ENCODE measurements around the gene IL31. TPM values are rescaled to one million over a fixed set of nuclear protein-coding genes. Genes with fewer than 3 reads are reported as not detected.
A peak's percentile ranks its signal among the peaks of the same experiment; 100 is the strongest.

Gene IL31
- total and polyA plus RNA-seq, 2 of the 4 experiments (the other 2 are of a cell fraction), result not detected

- H3K9ac ChIP-seq (ENCODE audit: low read depth, low read length), result no peak overlapping the region
- H3K4me3 ChIP-seq (ENCODE audit: insufficient read depth, low read depth, low read length), result no peak overlapping the region
- no peak overlapping the region for H3K56ac ChIP-seq (ENCODE audit: extremely low read depth, insufficient read depth, low read length)
- peaks cover 71% of the 10 kb centered on the region for H3K36me3 ChIP-seq (ENCODE audit: control insufficient read depth, insufficient read depth, low read length)
- H3K79me1 ChIP-seq (ENCODE audit: low read depth in 1 of 2, low read length in 2 of 2), result no peaks in the 10 kb centered on the region
- H3K4me1 ChIP-seq (ENCODE audit: control insufficient read depth, insufficient read depth, low read length), result no peaks in the 10 kb centered on the region
- no peak for DNase-seq
- no peaks in the 10 kb centered on the region for H3K9me1 ChIP-seq (ENCODE audit: insufficient read depth, low read length)
- no peak overlapping the region for H3K4me2 ChIP-seq (ENCODE audit: low read depth, low read length)
- H3K4ac ChIP-seq (ENCODE audit: low read depth, low read length), result no peak overlapping the region
- no peak overlapping the region for H4K5ac ChIP-seq (ENCODE audit: low read depth, low read length)
- peak overlapping the region; percentile 61 for H2AK9ac ChIP-seq (replicated peaks; ENCODE audit: low read depth, low read length, poor library complexity)
- CTCF ChIA-PET, result no interaction called here
- in situ Hi-C loops (cut with MboI; ENCODE audit: low sequenced_read_pairs) (no loop called here), dilution Hi-C loops (cut with HindIII; ENCODE audit: low sequenced_read_pairs, unreplicated experiment) (no loop called here), intact Hi-C loops (cut with micrococcal nuclease) (no loop called here)
- H3K9me3 ChIP-seq (ENCODE audit: control insufficient read depth, insufficient read depth, low read length), result no peaks in the 10 kb centered on the region
- H4K20me1 ChIP-seq (ENCODE audit: insufficient read depth, low read length), result no peaks in the 10 kb centered on the region
- H3K27me3 ChIP-seq (ENCODE audit: control insufficient read depth, insufficient read depth, low read length), result no peaks in the 10 kb centered on the region
- peak overlapping the region; percentile 43 for H2AFZ ChIP-seq (replicated peaks; ENCODE audit: low read length, poor library complexity)
- no peak overlapping the region for H2BK5ac ChIP-seq (ENCODE audit: low read depth, low read length, poor library complexity, severe bottlenecking)
- ATAC-seq (ENCODE audit: low read depth), result no peak
- no peak overlapping the region for H2BK120ac ChIP-seq (ENCODE audit: low read depth, low read length)
- H3K23ac ChIP-seq (ENCODE audit: low read depth, low read length), result no peak overlapping the region
- H4K91ac ChIP-seq (ENCODE audit: insufficient read depth, low read depth, low read length), result no peak overlapping the region
- H4K8ac ChIP-seq (ENCODE audit: low read depth in 2 of 2, low read length in 2 of 2), result no peak overlapping the region
- H2BK20ac ChIP-seq (ENCODE audit: low read depth, low read length), result no peak overlapping the region
- no peak overlapping the region for H3K18ac ChIP-seq (ENCODE audit: low read depth, low read length)
- no peak overlapping the region for H3K14ac ChIP-seq (replicated peaks; ENCODE audit: low read depth, low read length)
- WGBS, 2 experiments (ENCODE audit: extremely low coverage in 2 of 2, insufficient read length in 1 of 2), result 69% methylated on average over 7 of the region's 11 CpGs; no CpG with 5 or more reads in 1 of the 2 experiments
- H3K27ac ChIP-seq (ENCODE audit: insufficient read depth, low read length), result no peak overlapping the region
- POLR2A ChIA-PET (ENCODE audit: unreplicated experiment), result no interaction called here
- BruUV-seq (replicated peaks), result no TSS peak
- no peak overlapping the region for H2BK15ac ChIP-seq (ENCODE audit: low read depth, low read length)
- no peak overlapping the region for H2AK5ac ChIP-seq (ENCODE audit: low read depth, low read length)
- no peak for TF ChIP-seq MXI1 (IDR thresholded peaks at IDR 0.05; ENCODE audit: borderline replicate concordance, low read depth, low read length)
- no peak for TF ChIP-seq POLR2A (IDR thresholded peaks at IDR 0.05; ENCODE audit: low read depth, low read length)
- TF ChIP-seq, protein P1, sequence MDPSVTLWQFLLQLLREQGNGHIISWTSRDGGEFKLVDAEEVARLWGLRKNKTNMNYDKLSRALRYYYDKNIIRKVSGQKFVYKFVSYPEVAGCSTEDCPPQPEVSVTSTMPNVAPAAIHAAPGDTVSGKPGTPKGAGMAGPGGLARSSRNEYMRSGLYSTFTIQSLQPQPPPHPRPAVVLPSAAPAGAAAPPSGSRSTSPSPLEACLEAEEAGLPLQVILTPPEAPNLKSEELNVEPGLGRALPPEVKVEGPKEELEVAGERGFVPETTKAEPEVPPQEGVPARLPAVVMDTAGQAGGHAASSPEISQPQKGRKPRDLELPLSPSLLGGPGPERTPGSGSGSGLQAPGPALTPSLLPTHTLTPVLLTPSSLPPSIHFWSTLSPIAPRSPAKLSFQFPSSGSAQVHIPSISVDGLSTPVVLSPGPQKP (IDR thresholded peaks at IDR 0.05; ENCODE audit: borderline replicate concordance, low read depth, low read length), result no peak
- no peak for TF ChIP-seq SMC3 (IDR thresholded peaks at IDR 0.05; ENCODE audit: low read depth, low read length)
- TF ChIP-seq, protein P2, sequence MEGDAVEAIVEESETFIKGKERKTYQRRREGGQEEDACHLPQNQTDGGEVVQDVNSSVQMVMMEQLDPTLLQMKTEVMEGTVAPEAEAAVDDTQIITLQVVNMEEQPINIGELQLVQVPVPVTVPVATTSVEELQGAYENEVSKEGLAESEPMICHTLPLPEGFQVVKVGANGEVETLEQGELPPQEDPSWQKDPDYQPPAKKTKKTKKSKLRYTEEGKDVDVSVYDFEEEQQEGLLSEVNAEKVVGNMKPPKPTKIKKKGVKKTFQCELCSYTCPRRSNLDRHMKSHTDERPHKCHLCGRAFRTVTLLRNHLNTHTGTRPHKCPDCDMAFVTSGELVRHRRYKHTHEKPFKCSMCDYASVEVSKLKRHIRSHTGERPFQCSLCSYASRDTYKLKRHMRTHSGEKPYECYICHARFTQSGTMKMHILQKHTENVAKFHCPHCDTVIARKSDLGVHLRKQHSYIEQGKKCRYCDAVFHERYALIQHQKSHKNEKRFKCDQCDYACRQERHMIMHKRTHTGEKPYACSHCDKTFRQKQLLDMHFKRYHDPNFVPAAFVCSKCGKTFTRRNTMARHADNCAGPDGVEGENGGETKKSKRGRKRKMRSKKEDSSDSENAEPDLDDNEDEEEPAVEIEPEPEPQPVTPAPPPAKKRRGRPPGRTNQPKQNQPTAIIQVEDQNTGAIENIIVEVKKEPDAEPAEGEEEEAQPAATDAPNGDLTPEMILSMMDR (conservative IDR thresholded peaks at IDR 0.05; ENCODE audit: low read depth, low read length), result no peak
- no peak for TF ChIP-seq MAFK (IDR thresholded peaks at IDR 0.05; ENCODE audit: low read depth, low read length)
- no peak for TF ChIP-seq RCOR1 (IDR thresholded peaks at IDR 0.05; ENCODE audit: insufficient replicate concordance, low read length)
- TF ChIP-seq RFX5 (IDR thresholded peaks at IDR 0.05; ENCODE audit: low read depth, low read length), result no peak
- TF ChIP-seq CEBPB (IDR thresholded peaks at IDR 0.05; ENCODE audit: low read depth, low read length), result no peak
- TF ChIP-seq CHD1 (IDR thresholded peaks at IDR 0.05; ENCODE audit: low read depth, low read length), result no peak
- TF ChIP-seq MAZ (IDR thresholded peaks at IDR 0.05; ENCODE audit: borderline replicate concordance, low read depth, low read length), result no peak
- no peak for TF ChIP-seq RAD21 (IDR thresholded peaks at IDR 0.05; ENCODE audit: low read length)
- TF ChIP-seq NFE2L2 (IDR thresholded peaks at IDR 0.05; ENCODE audit: low read depth, low read length), result no peak
- TF ChIP-seq, protein P3, sequence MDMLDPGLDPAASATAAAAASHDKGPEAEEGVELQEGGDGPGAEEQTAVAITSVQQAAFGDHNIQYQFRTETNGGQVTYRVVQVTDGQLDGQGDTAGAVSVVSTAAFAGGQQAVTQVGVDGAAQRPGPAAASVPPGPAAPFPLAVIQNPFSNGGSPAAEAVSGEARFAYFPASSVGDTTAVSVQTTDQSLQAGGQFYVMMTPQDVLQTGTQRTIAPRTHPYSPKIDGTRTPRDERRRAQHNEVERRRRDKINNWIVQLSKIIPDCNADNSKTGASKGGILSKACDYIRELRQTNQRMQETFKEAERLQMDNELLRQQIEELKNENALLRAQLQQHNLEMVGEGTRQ (IDR thresholded peaks at IDR 0.05; ENCODE audit: low read depth, low read length), result no peak
- no peak for TF ChIP-seq BHLHE40 (IDR thresholded peaks at IDR 0.05; ENCODE audit: low read depth, low read length)
- TF ChIP-seq FOS (IDR thresholded peaks at IDR 0.05; ENCODE audit: low read depth, low read length), result no peak
Observed at GRCh38 chr12:122137681-122138080, 36.3 kb downstream of the IL31 start.

Measured in IMR-90 (cell line).